Tibial nerve (tissue), 4 donors: Measurements from ENCODE around the gene PGD.

Experiments
- CTCF ChIP-seq, 5 experiments: fragments of 200-600 bp in 3 of 5; fragments of 450-650 bp in 2 of 5; sonication (generic) in 3 of 5; IDR thresholded peaks; one replicate each; pipeline ENCODE4 v1.5.1; 2016 to 2019; ENCODE audit warnings: antibody characterized with exemption in 5 of 5, mild to moderate bottlenecking in 3 of 5, moderate library complexity in 2 of 5
- EP300 ChIP-seq, 2 donors: sonication (generic); formaldehyde crosslinking; IDR thresholded peaks; one replicate each; pipeline ENCODE4 v1.6.1; 2017; ENCODE audit warnings: antibody characterized with exemption in 2 of 2, mild to moderate bottlenecking in 1 of 2
- POLR2A ChIP-seq, 2 donors: fragments of 450-650 bp; IDR thresholded peaks; one replicate each; pipeline ENCODE4 v1.6.1; 2017; ENCODE audit warnings: antibody characterized with exemption in 2 of 2, mild to moderate bottlenecking in 2 of 2, moderate library complexity in 2 of 2

GRCh38 chr1:10387677-10388386 lies 11.0 kb upstream of the PGD start:
- no peak for TF ChIP-seq CTCF (IDR thresholded peaks at IDR 0.05)
- no peak for TF ChIP-seq POLR2A (IDR thresholded peaks at IDR 0.05)
- peak; percentile 7 to 26 for TF ChIP-seq EP300 (IDR thresholded peaks at IDR 0.05)
